Mesenchymal stem cell (in vitro differentiated cells and primary cell): ENCODE data around the gene TRIM22.

ENCODE experiments used
- DNase-seq: peaks from one replicate; pipeline ENCODE4 v3.0.0-alpha.2; 2013
- H2AFZ ChIP-seq: one replicate; pipeline ENCODE4 v1.6.1; 2013; ENCODE audit warnings: low read depth, mild to moderate bottlenecking, control low read depth, inconsistent platforms, low read length, moderate library complexity
- H2AK5ac ChIP-seq: 2 replicates; pipeline ENCODE4 v1.6.1; 2013; ENCODE audit warnings: low read length, moderate library complexity, mild to moderate bottlenecking, inconsistent platforms; ENCODE audit not compliant: severe bottlenecking
- H2BK120ac ChIP-seq: one replicate; pipeline ENCODE4 v1.6.1; 2013; ENCODE audit warnings: low read depth, mild to moderate bottlenecking, inconsistent platforms, low read length, moderate library complexity
- H2BK12ac ChIP-seq, 2 experiments: one replicate each; pipeline ENCODE4 v1.6.1; 2013; ENCODE audit warnings: inconsistent platforms in 2 of 2, low read length in 2 of 2, mild to moderate bottlenecking in 2 of 2, moderate library complexity in 2 of 2, control low read depth in 1 of 2
- H2BK15ac ChIP-seq: one replicate; pipeline ENCODE4 v1.6.1; 2013; ENCODE audit warnings: mild to moderate bottlenecking, low read depth, inconsistent platforms; ENCODE audit not compliant: poor library complexity, severe bottlenecking
- H2BK5ac ChIP-seq: 2 replicates; pipeline ENCODE4 v1.6.1; 2013; ENCODE audit warnings: low read depth, mild to moderate bottlenecking, low read length, control low read depth, inconsistent platforms; ENCODE audit not compliant: poor library complexity, severe bottlenecking
- H3K14ac ChIP-seq, 2 experiments: one replicate each; pipeline ENCODE4 v1.6.1; 2013; ENCODE audit warnings: inconsistent platforms in 2 of 2, low read length in 2 of 2, control low read depth in 1 of 2, mild to moderate bottlenecking in 1 of 2, moderate library complexity in 1 of 2
- H3K18ac ChIP-seq, 2 experiments: one replicate each; pipeline ENCODE4 v1.6.1; 2013; ENCODE audit warnings: inconsistent platforms in 2 of 2, low read length in 2 of 2, control low read depth in 1 of 2, low read depth in 1 of 2, mild to moderate bottlenecking in 1 of 2
- H3K23ac ChIP-seq, 2 experiments: one replicate each; pipeline ENCODE4 v1.6.1; 2013; ENCODE audit warnings: inconsistent platforms in 2 of 2, low read length in 2 of 2, mild to moderate bottlenecking in 2 of 2, moderate library complexity in 2 of 2, control low read depth in 1 of 2
- H3K27ac ChIP-seq: 2 replicates; pipeline ENCODE4 v1.5.1; 2013; ENCODE audit warnings: mild to moderate bottlenecking, moderate library complexity, low read length, control low read depth, inconsistent platforms; ENCODE audit not compliant: poor library complexity, severe bottlenecking
- H3K27me3 ChIP-seq, 2 experiments: 2 replicates each; pipeline versions ENCODE4 v1.6.1 to v1.7.0; 2013; ENCODE audit warnings: low read length in 2 of 2, mild to moderate bottlenecking in 2 of 2, moderate library complexity in 2 of 2, control low read depth in 1 of 2, inconsistent platforms in 1 of 2; ENCODE audit not compliant: control insufficient read depth in 1 of 2, insufficient read depth in 1 of 2
- H3K36me3 ChIP-seq, 2 experiments: 2 replicates each; pipeline versions ENCODE4 v1.6.1 to v1.7.0; 2013; ENCODE audit warnings: low read length in 2 of 2, control low read depth in 1 of 2, inconsistent platforms in 1 of 2, low read depth in 1 of 2, mild to moderate bottlenecking in 1 of 2; ENCODE audit not compliant: insufficient read depth in 2 of 2, control insufficient read depth in 1 of 2
- H3K4ac ChIP-seq, 2 experiments: one replicate each; pipeline ENCODE4 v1.6.1; 2013; ENCODE audit warnings: inconsistent platforms in 2 of 2, low read length in 2 of 2, mild to moderate bottlenecking in 2 of 2, moderate library complexity in 2 of 2, control low read depth in 1 of 2, low read depth in 1 of 2
- H3K4me1 ChIP-seq: 2 replicates; pipeline ENCODE4 v1.6.1; 2013; ENCODE audit warnings: low read depth, low read length, control low read depth; ENCODE audit not compliant: control insufficient read depth, insufficient read depth
- H3K4me2 ChIP-seq: 2 replicates; pipeline ENCODE4 v1.6.1; 2013; ENCODE audit warnings: low read length, mild to moderate bottlenecking, inconsistent platforms; ENCODE audit not compliant: poor library complexity, severe bottlenecking
- H3K4me3 ChIP-seq, 2 experiments: 2 replicates each; pipeline versions ENCODE4 v1.5.1 to v1.7.0; 2013; ENCODE audit warnings: low read length in 2 of 2, mild to moderate bottlenecking in 2 of 2, control low read depth in 1 of 2, low read depth in 1 of 2; ENCODE audit not compliant: insufficient read depth in 1 of 2
- H3K79me1 ChIP-seq: replicated peaks from 2 replicates; pipeline ENCODE4 v1.6.1; 2013; ENCODE audit warnings: mild to moderate bottlenecking, control low read depth, low read length, inconsistent platforms; ENCODE audit not compliant: poor library complexity, severe bottlenecking
- H3K9ac ChIP-seq: 2 replicates; pipeline ENCODE4 v1.7.0; 2013; ENCODE audit warnings: mild to moderate bottlenecking, low read length, moderate library complexity
- H3K9me3 ChIP-seq: 2 replicates; pipeline ENCODE4 v1.7.0; 2013; ENCODE audit warnings: mild to moderate bottlenecking, low read length; ENCODE audit not compliant: control insufficient read depth
- H4K8ac ChIP-seq: one replicate; pipeline ENCODE4 v1.6.1; 2013; ENCODE audit warnings: inconsistent platforms, mild to moderate bottlenecking, low read length, moderate library complexity
- H4K91ac ChIP-seq: one replicate; pipeline ENCODE4 v1.6.1; 2013; ENCODE audit warnings: mild to moderate bottlenecking, low read length, inconsistent platforms
- WGBS: methylation state at CpG from one replicate; pipeline ENCODE4 v1.1.7; 2013; ENCODE audit warnings: mixed read lengths; 5-methylcytosine and 5-hydroxymethylcytosine counted together

Gene TRIM22

GRCh38 chr11:5737091-5737490 is 47.5 kb downstream of the TRIM22 start:
- peaks cover 8% of the 10 kb centered on the region for H3K9me3 ChIP-seq
- H3K9ac ChIP-seq: no peak overlapping the region
- H2BK12ac ChIP-seq: no peak overlapping the region
- no peak overlapping the region for H2BK5ac ChIP-seq
- H3K36me3 ChIP-seq: no peaks in the 10 kb centered on the region
- no peak overlapping the region for H3K4ac ChIP-seq
- H2BK15ac ChIP-seq: no peak overlapping the region
- H3K14ac ChIP-seq: peak overlapping the region in 1 of 2 experiments; percentile 5
- no peak for DNase-seq
- H3K27me3 ChIP-seq: peaks cover 0 to 5% of the 10 kb centered on the region in 2 experiments
- no peaks in the 10 kb centered on the region for H3K79me1 ChIP-seq
- no peak overlapping the region for H3K4me3 ChIP-seq
- no peak overlapping the region for H4K8ac ChIP-seq
- H3K4me1 ChIP-seq: peaks cover 1% of the 10 kb centered on the region
- no peak overlapping the region for H4K91ac ChIP-seq
- H3K23ac ChIP-seq: no peak overlapping the region
- no peak overlapping the region for H2AK5ac ChIP-seq
- no peak overlapping the region for H3K27ac ChIP-seq
- no peak overlapping the region for H3K4me2 ChIP-seq
- no peak overlapping the region for H3K18ac ChIP-seq
- no peak overlapping the region for H2AFZ ChIP-seq
- no peak overlapping the region for H2BK120ac ChIP-seq

- Histone ChIP-seq H2BK5ac (no peak overlapping the region), H3K36me3 (no peaks in the 10 kb centered on the region), H3K9me3 (peaks cover 8% of the 10 kb centered on the region), H3K27ac (no peak overlapping the region), H3K79me1 (no peaks in the 10 kb centered on the region), H3K14ac (no peak overlapping the region), H3K4me2 (no peak overlapping the region), H3K4ac (no peak overlapping the region), H3K18ac (no peak overlapping the region), H4K8ac (no peak overlapping the region), H2BK120ac (no peak overlapping the region), H3K4me3 (no peak overlapping the region), H4K91ac (no peak overlapping the region), H2BK12ac (no peak overlapping the region), H3K4me1 (peaks cover 1% of the 10 kb centered on the region), H3K27me3 (peaks cover 0 to 5% of the 10 kb centered on the region in 2 experiments), H3K9ac (no peak overlapping the region), H3K23ac (no peak overlapping the region), H2BK15ac (no peak overlapping the region), H2AK5ac (no peak overlapping the region), H2AFZ (no peak overlapping the region)
- 83% methylated on average over 6 of the region's 6 CpGs for WGBS
- DNase-seq: no peak
Observed at GRCh38 chr11:5737670-5738392, 48.2 kb downstream of the TRIM22 start.

- no peak for DNase-seq
- no peak overlapping the region for H2BK5ac ChIP-seq
- H3K14ac ChIP-seq: no peak overlapping the region
- H4K8ac ChIP-seq: no peak overlapping the region
- peaks cover 0 to 5% of the 10 kb centered on the region in 2 experiments for H3K27me3 ChIP-seq
- H3K4me3 ChIP-seq: no peak overlapping the region
- no peak overlapping the region for H3K23ac ChIP-seq
- H3K9ac ChIP-seq: no peak overlapping the region
- no peak overlapping the region for H3K18ac ChIP-seq
- peaks cover 1% of the 10 kb centered on the region for H3K4me1 ChIP-seq
- no peak overlapping the region for H3K27ac ChIP-seq
- no peaks in the 10 kb centered on the region for H3K79me1 ChIP-seq
- no peaks in the 10 kb centered on the region for H3K36me3 ChIP-seq
- no peak overlapping the region for H2BK15ac ChIP-seq
- no peak overlapping the region for H2BK12ac ChIP-seq
- H4K91ac ChIP-seq: no peak overlapping the region
- H2AFZ ChIP-seq: no peak overlapping the region
- H2AK5ac ChIP-seq: no peak overlapping the region
- no peak overlapping the region for H3K4ac ChIP-seq
- WGBS: no CpG with 5 or more reads among the region's 1 CpG
- no peak overlapping the region for H2BK120ac ChIP-seq
- H3K4me2 ChIP-seq: no peak overlapping the region
- H3K9me3 ChIP-seq: peaks cover 8% of the 10 kb centered on the region
Observed at GRCh38 chr11:5738431-5738830, 48.8 kb downstream of the TRIM22 start.

- Histone ChIP-seq H3K36me3 (no peaks in the 10 kb centered on the region), H2BK120ac (no peak overlapping the region), H2BK15ac (no peak overlapping the region), H3K4ac (no peak overlapping the region), H2BK5ac (no peak overlapping the region), H3K4me1 (no peaks in the 10 kb centered on the region), H3K9ac (no peak overlapping the region), H3K4me2 (no peak overlapping the region), H3K79me1 (no peaks in the 10 kb centered on the region), H3K18ac (no peak overlapping the region), H3K23ac (no peak overlapping the region), H3K9me3 (peaks cover 4% of the 10 kb centered on the region), H3K14ac (no peak overlapping the region), H2AK5ac (no peak overlapping the region), H2BK12ac (no peak overlapping the region), H4K91ac (no peak overlapping the region), H3K27me3 (no peaks in the 10 kb centered on the region), H3K27ac (no peak overlapping the region), H4K8ac (no peak overlapping the region), H2AFZ (no peak overlapping the region), H3K4me3 (no peak overlapping the region)
- DNase-seq: no peak
- no CpG with 5 or more reads among the region's 3 CpGs for WGBS
Observed at GRCh38 chr11:5746614-5747013, 57.0 kb downstream of the TRIM22 start.
